Naive thymus-derived CD8-positive, alpha-beta T cell (primary cell): ENCODE results near the gene RAB11A. TPM values are rescaled to one million over a fixed set of nuclear protein-coding genes. Genes with fewer than 3 reads are reported as not detected.

ENCODE experiments used
- ATAC-seq, 2 donors: fragments of 150-1000 bp; cut with Tn5 transposase in 1 of 2; sonication (Bioruptor Pico), chemical (Tn5 transposase) in 1 of 2; 1 replicate in 1 of 2; 2 replicates in 1 of 2; pipeline ENCODE4 v1.10.0; 2021; ENCODE audit warnings: mild to moderate bottlenecking in 2 of 2, moderate library complexity in 2 of 2
- POLR2A ChIA-PET: fragments of 350-600 bp; sonication (Branson Sonifier 250); formaldehyde crosslinking; loops from one replicate; lab custom pipeline; 2021; ENCODE audit warnings: antibody characterized with exemption; lab: Charles Lee
- DNase-seq, 10 donors: peaks; one replicate each; pipeline versions ENCODE4 v3.0.0 to v3.0.0-alpha.2; 2020 to 2022
- H3K27ac Mint-ChIP-seq, 10 donors: one replicate each; pipeline ENCODE4 v1.8.0; 2020 to 2022; ENCODE audit warnings: mild to moderate bottlenecking in 10 of 10, mixed read lengths in 10 of 10, moderate library complexity in 4 of 10, inconsistent platforms in 1 of 10
- H3K27me3 Mint-ChIP-seq, 5 donors: one replicate each; pipeline ENCODE4 v1.8.0; 2021 to 2022; ENCODE audit warnings: mixed read lengths in 5 of 5
- H3K36me3 Mint-ChIP-seq, 3 donors: one replicate each; pipeline ENCODE4 v1.8.0; 2020 to 2022; ENCODE audit warnings: mixed read lengths in 3 of 3, mild to moderate bottlenecking in 2 of 3, inconsistent platforms in 1 of 3
- H3K4me1 Mint-ChIP-seq, 4 donors: one replicate each; pipeline ENCODE4 v1.8.0; 2021 to 2022; ENCODE audit warnings: mixed read lengths in 4 of 4
- H3K4me3 Mint-ChIP-seq, 10 donors: one replicate each; pipeline ENCODE4 v1.8.0; 2020 to 2022; ENCODE audit warnings: mild to moderate bottlenecking in 10 of 10, mixed read lengths in 10 of 10, moderate library complexity in 6 of 10, inconsistent platforms in 1 of 10
- H3K9me3 Mint-ChIP-seq, 9 donors: one replicate each; pipeline ENCODE4 v1.8.0; 2020 to 2022; ENCODE audit warnings: mixed read lengths in 9 of 9, mild to moderate bottlenecking in 3 of 9, inconsistent platforms in 1 of 9, moderate library complexity in 1 of 9
- polyA plus RNA-seq, 3 donors: library from polyadenylated mRNA; unstranded; fragments of 300-500 nt; fragmentation: Illumina TruSeq; gene quantifications; one replicate each; pipeline ENCODE4 v1.2.3, GENCODE V29; 2021
- total RNA-seq, 8 experiments: library from RNA in 2 of 8; stranded (reverse) in 2 of 8; gene quantifications; one replicate each; pipeline ENCODE4 v1.2.3 and lab custom pipeline; 2021 to 2026

Gene RAB11A
- total and polyA plus RNA-seq, 5 experiments from 2014 or later = 75.9 to 204 (median 186) TPM

- H3K4me1 Mint-ChIP-seq = peaks cover 2 to 14% (median 3%) of the 10 kb centered on the region in 4 donors
- H3K4me3 Mint-ChIP-seq = no peak overlapping the region
- DNase-seq (no peak), ATAC-seq (no peak)
- H3K27me3 Mint-ChIP-seq = peaks cover 0 to 5% (median 0%) of the 10 kb centered on the region in 5 donors
- H3K36me3 Mint-ChIP-seq = no peaks in the 10 kb centered on the region
- POLR2A ChIA-PET = no interaction called here
- no peaks in the 10 kb centered on the region for H3K9me3 Mint-ChIP-seq
- peak overlapping the region in 1 of 10 donors; percentile 27 for H3K27ac Mint-ChIP-seq
Observed at GRCh38 chr15:65938604-65939003, 69.3 kb downstream of the RAB11A start.

- H3K27me3 Mint-ChIP-seq = peaks cover 0 to 10% (median 0%) of the 10 kb centered on the region in 5 donors
- DNase-seq (no peak), ATAC-seq (no peak)
- H3K9me3 Mint-ChIP-seq = no peaks in the 10 kb centered on the region
- POLR2A ChIA-PET = no interaction called here
- peaks cover 2 to 14% (median 3%) of the 10 kb centered on the region in 4 donors for H3K4me1 Mint-ChIP-seq
- no peaks in the 10 kb centered on the region for H3K36me3 Mint-ChIP-seq
- H3K27ac Mint-ChIP-seq = no peak overlapping the region
- no peak overlapping the region for H3K4me3 Mint-ChIP-seq
Observed at GRCh38 chr15:65939901-65940617, 70.8 kb downstream of the RAB11A start.

- Mint-ChIP-seq H3K27ac (no peak overlapping the region), H3K4me1 (peaks cover 2 to 14% (median 3%) of the 10 kb centered on the region in 4 donors)
Observed at GRCh38 chr15:65940618-65940909, 71.3 kb downstream of the RAB11A start.

More at GRCh38 chr15:65940618-65940909, 71.3 kb downstream of the RAB11A start:
- Mint-ChIP-seq H3K27me3 (peaks cover 0 to 10% (median 0%) of the 10 kb centered on the region in 5 donors), H3K9me3 (no peaks in the 10 kb centered on the region), H3K36me3 (no peaks in the 10 kb centered on the region), H3K4me3 (no peak overlapping the region)
- POLR2A ChIA-PET = no interaction called here
- ATAC-seq (no peak), DNase-seq (no peak)

Other genes with a start within 250 kb of the RAB11A start
- 1 to 10 TPM; 5.0 to 6.6 TPM for gene SLC24A1, start 247.6 kb upstream of the RAB11A start, total RNA-seq
- gene SLC24A1, start 247.6 kb upstream of the RAB11A start, polyA plus RNA-seq = 1 to 10 TPM in 2 of 3 donors, under 1 TPM in 1; 0.93 to 2.4 (median 1.7) TPM
- gene DENND4A, start 77.2 kb upstream of the RAB11A start, total RNA-seq = 10 to 100 TPM; 58.4 to 62.9 TPM
- 10 to 100 TPM in 2 of 3 donors, 1 to 10 TPM in 1; 9.3 to 12.0 (median 11.2) TPM for gene DENND4A, start 77.2 kb upstream of the RAB11A start, polyA plus RNA-seq